Upper lobe of left lung (tissue), 6 donors: ENCODE results near the gene GAB2. TPM values are rescaled to one million over a fixed set of nuclear protein-coding genes. Genes with fewer than 3 reads are reported as not detected.

Experiments
- ATAC-seq, 2 donors: fragments of 200-7000 bp; cut with Tn5 transposase; one replicate each; pipeline ENCODE4 v1.9.1; 2022; ENCODE audit warnings: mild to moderate bottlenecking in 2 of 2, moderate library complexity in 2 of 2; ENCODE audit not compliant: low FRiP score in 2 of 2
- DNase-seq, 2 donors: peaks; one replicate each; pipeline ENCODE4 v3.0.0-alpha.2; 2019 to 2020
- H3K27ac ChIP-seq, 4 donors: fragments of 200-600 bp; sonication (generic); one replicate each; pipeline ENCODE4 v1.5.1; 2016 to 2019
- H3K27me3 ChIP-seq, 4 donors: fragments of 200-600 bp; sonication (generic); one replicate each; pipeline ENCODE4 v1.5.1; 2017 to 2019
- H3K36me3 ChIP-seq, 4 donors: fragments of 200-600 bp; sonication (generic); one replicate each; pipeline ENCODE4 v1.5.1; 2016 to 2019
- H3K4me1 ChIP-seq, 4 donors: fragments of 200-600 bp; sonication (generic); one replicate each; pipeline ENCODE4 v1.5.1; 2018 to 2019
- H3K4me3 ChIP-seq, 4 donors: fragments of 200-600 bp; sonication (generic); one replicate each; pipeline ENCODE4 v1.5.1; 2017 to 2019; ENCODE audit warnings: mild to moderate bottlenecking in 2 of 4, moderate library complexity in 1 of 4
- H3K9me3 ChIP-seq, 4 donors: fragments of 200-600 bp; sonication (generic); one replicate each; pipeline ENCODE4 v1.5.1; 2018 to 2019
- EP300 ChIP-seq, 4 donors: sonication (generic); formaldehyde crosslinking; IDR thresholded peaks; one replicate each; pipeline ENCODE4 v1.5.1; 2017; ENCODE audit warnings: antibody characterized with exemption in 4 of 4, control low read depth in 2 of 4
- POLR2A ChIP-seq, 4 donors: fragments of 450-650 bp; IDR thresholded peaks; one replicate each; pipeline ENCODE4 v1.5.1; 2016 to 2017; ENCODE audit warnings: antibody characterized with exemption in 4 of 4, mild to moderate bottlenecking in 2 of 4
- POLR2AphosphoS5 ChIP-seq, 2 donors: sonication (generic); formaldehyde crosslinking; IDR thresholded peaks; one replicate each; pipeline ENCODE4 v1.5.1; 2017; ENCODE audit warnings: antibody characterized with exemption in 2 of 2
- WGBS, 2 donors: methylation state at CpG; one replicate each; pipeline ENCODE4 v1.1.5; 2017 to 2018; 5-methylcytosine and 5-hydroxymethylcytosine counted together
- total RNA-seq, 6 donors: library from RNA; depleted of rRNA in 4 of 6; stranded (reverse); fragments of >200 nt in 4 of 6; gene quantifications; one replicate each; pipeline versions ENCODE4 v1.1.0 to v1.2.1, GENCODE V29; 2016 to 2021
- TF ChIP-seq, protein P1 (sequence below), 6 experiments: fragments of 450-650 bp in 4 of 6; fragments of 200-600 bp in 2 of 6; sonication (generic) in 2 of 6; IDR thresholded peaks; one replicate each; pipeline ENCODE4 v1.5.1; 2016 to 2019; ENCODE audit warnings: antibody characterized with exemption in 6 of 6
- donor health status: DM: no; HTN: no; CAD: no; lungs with moderate emphysema.
- donor health status: DM: no; HTN: yes; CAD: no; lungs with severe emphysema.

The GAB2 gene
- total RNA-seq, 6 donors from 2014 or later: 40.9 to 76.6 (median 50.4) TPM

DNA sequence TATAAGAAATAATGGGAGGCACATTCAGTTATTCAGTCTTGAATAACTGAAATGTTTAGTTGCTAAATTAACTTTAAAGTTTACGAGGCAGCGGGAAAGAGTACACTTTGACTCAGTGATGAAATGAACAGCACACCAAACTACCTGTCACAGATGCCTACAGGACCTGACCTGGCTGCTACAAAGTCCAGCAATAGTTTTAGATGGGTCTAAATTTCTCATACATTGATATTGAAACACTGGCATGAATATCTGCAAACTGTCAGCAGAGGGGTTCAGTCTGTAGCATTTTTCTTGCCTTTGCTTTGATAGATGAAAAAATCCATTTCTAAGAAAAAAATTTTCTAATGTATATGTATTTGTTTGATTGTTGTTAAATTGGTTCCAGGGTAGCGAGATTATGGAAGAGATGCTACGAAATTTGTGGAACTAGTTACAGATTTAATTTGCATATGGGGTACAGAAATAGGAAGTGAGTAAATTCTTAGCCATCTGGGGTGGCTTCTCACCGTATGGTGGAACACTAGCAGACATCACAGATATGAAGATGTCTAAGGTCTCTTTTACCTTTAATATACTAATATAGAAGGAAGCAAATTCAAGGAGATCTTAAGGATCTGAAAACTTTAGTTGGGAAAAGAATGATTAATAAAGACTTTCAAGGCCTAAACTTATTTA is 20.8 kb upstream of the GAB2 start:
- H3K27ac ChIP-seq: no peak overlapping the region
- H3K27me3 ChIP-seq: no peaks in the 10 kb centered on the region
- no peak overlapping the region for H3K4me3 ChIP-seq
- H3K9me3 ChIP-seq: no peaks in the 10 kb centered on the region
- 65 to 85% methylated on average over 4 to 5 of the region's 5 CpGs for WGBS, 2 donors
- no peaks in the 10 kb centered on the region for H3K4me1 ChIP-seq
- DNase-seq (no peak), ATAC-seq (no peak)
- H3K36me3 ChIP-seq: no peaks in the 10 kb centered on the region
- no peak for TF ChIP-seq POLR2A (IDR thresholded peaks at IDR 0.05)
- TF ChIP-seq POLR2AphosphoS5 (IDR thresholded peaks at IDR 0.05): no peak
- TF ChIP-seq, protein P1, sequence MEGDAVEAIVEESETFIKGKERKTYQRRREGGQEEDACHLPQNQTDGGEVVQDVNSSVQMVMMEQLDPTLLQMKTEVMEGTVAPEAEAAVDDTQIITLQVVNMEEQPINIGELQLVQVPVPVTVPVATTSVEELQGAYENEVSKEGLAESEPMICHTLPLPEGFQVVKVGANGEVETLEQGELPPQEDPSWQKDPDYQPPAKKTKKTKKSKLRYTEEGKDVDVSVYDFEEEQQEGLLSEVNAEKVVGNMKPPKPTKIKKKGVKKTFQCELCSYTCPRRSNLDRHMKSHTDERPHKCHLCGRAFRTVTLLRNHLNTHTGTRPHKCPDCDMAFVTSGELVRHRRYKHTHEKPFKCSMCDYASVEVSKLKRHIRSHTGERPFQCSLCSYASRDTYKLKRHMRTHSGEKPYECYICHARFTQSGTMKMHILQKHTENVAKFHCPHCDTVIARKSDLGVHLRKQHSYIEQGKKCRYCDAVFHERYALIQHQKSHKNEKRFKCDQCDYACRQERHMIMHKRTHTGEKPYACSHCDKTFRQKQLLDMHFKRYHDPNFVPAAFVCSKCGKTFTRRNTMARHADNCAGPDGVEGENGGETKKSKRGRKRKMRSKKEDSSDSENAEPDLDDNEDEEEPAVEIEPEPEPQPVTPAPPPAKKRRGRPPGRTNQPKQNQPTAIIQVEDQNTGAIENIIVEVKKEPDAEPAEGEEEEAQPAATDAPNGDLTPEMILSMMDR (IDR thresholded peaks at IDR 0.05): no peak
- TF ChIP-seq EP300 (IDR thresholded peaks at IDR 0.05): no peak

DNA sequence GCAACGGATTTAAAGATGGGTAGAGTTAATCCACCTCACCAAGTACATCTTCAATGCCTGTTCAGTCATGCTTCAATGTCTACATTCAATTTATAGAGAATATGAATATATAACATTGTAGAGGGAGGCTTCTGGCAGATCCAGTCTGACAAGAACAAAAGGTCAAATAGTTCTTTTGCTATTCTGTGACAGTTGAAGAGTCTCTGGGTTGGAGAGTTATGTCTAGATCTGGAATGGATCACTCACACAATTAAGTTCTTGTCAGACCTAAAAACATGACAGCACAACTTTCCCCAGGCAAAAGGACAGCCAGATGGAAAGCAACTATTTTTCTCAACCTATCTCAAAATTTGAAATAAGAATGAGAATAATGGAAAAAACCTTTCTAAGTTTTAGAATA is 15.3 kb upstream of the GAB2 start:
- no peak overlapping the region for H3K27ac ChIP-seq
- H3K4me1 ChIP-seq: no peaks in the 10 kb centered on the region
- ATAC-seq: no peak
- no peaks in the 10 kb centered on the region for H3K9me3 ChIP-seq
- DNase-seq: no peak
- no peak overlapping the region for H3K4me3 ChIP-seq
- no peak for TF ChIP-seq POLR2A (IDR thresholded peaks at IDR 0.05)
- TF ChIP-seq, protein P1 (IDR thresholded peaks at IDR 0.05): no peak
- TF ChIP-seq EP300 (IDR thresholded peaks at IDR 0.05): no peak
- TF ChIP-seq POLR2AphosphoS5 (IDR thresholded peaks at IDR 0.05): no peak
- WGBS, 2 donors: 84 to 88% methylated on average over 1 of the region's 1 CpG
- no peaks in the 10 kb centered on the region for H3K36me3 ChIP-seq
- H3K27me3 ChIP-seq: no peaks in the 10 kb centered on the region

DNA sequence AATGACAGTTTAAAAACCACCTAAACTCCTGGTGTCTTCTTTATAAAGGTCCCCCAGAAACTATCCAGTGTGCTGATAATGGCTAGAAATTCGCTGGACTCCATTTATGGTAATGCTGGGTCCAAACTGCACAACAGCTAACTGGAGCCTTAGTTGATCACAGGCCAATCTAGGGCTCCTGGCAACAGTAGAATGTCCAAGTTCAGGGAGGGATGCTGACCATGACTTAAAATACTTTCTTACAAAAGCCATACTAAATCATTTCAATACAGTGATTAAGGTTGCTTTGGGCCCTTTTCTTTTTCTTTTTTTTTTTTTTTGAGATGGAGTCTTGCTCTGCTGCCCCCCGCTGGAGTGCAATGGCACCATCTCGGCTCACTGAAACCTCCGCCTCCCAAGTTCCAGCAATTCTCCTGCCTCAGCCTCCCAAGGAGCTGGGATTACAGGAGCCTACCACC is 14.5 kb upstream of the GAB2 start:
- WGBS, 2 donors: 82 to 83% methylated on average over 4 of the region's 4 CpGs
- H3K36me3 ChIP-seq: no peaks in the 10 kb centered on the region
- ATAC-seq: peak in 1 of 2 donors; percentile 57

DNA sequence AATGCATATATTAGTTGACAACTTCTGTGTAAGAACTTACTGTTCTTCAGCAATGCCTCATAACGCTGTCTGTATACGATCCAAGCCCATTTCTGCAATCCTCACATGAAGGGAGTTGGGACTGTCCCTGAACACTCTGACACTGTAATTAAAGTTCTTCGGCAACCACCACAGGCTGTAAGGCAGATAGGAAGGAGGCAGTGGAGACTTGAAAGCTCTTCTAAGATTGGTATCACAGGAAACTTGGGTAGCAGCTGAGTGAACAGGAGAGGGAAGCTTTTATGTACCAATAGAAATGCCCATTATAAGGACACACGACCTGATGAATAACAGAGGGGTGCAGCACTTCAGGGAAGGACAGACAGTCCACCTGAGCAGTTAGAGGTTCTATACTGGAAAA is 12.0 kb upstream of the GAB2 start:
- DNase-seq (no peak), ATAC-seq (no peak)
- Histone ChIP-seq H3K36me3 (no peaks in the 10 kb centered on the region), H3K4me3 (no peak overlapping the region), H3K27ac (no peak overlapping the region), H3K4me1 (peaks cover 0 to 6% (median 0%) of the 10 kb centered on the region in 4 donors), H3K27me3 (no peaks in the 10 kb centered on the region), H3K9me3 (no peaks in the 10 kb centered on the region)
- WGBS, 2 donors: 60 to 61% methylated on average over 4 of the region's 4 CpGs
- TF ChIP-seq POLR2A (IDR thresholded peaks at IDR 0.05): no peak
- TF ChIP-seq, protein P1 (IDR thresholded peaks at IDR 0.05): no peak

More for the DNA sequence above, 14.5 kb upstream of the GAB2 start:
- no peaks in the 10 kb centered on the region for H3K27me3 ChIP-seq
- H3K4me1 ChIP-seq: no peaks in the 10 kb centered on the region
- TF ChIP-seq POLR2A (IDR thresholded peaks at IDR 0.05): no peak
- TF ChIP-seq, protein P1 (IDR thresholded peaks at IDR 0.05): peak in 4 of 6 experiments; percentile 7 to 37 (median 16)
- DNase-seq: no peak
- H3K27ac ChIP-seq: no peak overlapping the region
- H3K9me3 ChIP-seq: no peaks in the 10 kb centered on the region
- H3K4me3 ChIP-seq: no peak overlapping the region

DNA sequence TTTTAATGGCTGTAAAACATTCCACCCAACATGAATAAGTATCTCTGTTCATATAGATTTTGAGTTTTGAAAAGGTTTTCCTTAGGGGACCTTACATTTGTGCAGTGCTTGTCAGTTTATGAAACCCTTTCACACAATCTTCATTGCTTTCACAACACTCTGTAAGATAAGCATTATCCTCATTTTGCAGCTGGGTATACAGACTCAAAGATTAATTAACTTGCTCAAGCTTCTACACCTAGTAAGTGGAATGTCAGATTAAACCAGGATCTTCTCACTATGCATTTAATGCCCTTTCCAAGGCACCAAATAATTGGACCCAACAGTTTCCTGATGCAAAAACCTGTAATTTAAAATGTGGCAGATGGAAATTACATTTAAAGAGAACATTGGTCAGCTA is 11.6 kb upstream of the GAB2 start:
- no peak for ATAC-seq
- H3K27ac ChIP-seq: no peak overlapping the region
- TF ChIP-seq POLR2A (IDR thresholded peaks at IDR 0.05) (no peak), EP300 (IDR thresholded peaks at IDR 0.05) (no peak), POLR2AphosphoS5 (IDR thresholded peaks at IDR 0.05) (no peak)
- TF ChIP-seq, protein P1 (IDR thresholded peaks at IDR 0.05): no peak

More for the DNA sequence above, 11.6 kb upstream of the GAB2 start:
- H3K9me3 ChIP-seq: no peaks in the 10 kb centered on the region
- no peak overlapping the region for H3K4me3 ChIP-seq
- H3K4me1 ChIP-seq: peaks cover 0 to 6% (median 0%) of the 10 kb centered on the region in 4 donors
- no peak for DNase-seq
- H3K36me3 ChIP-seq: no peaks in the 10 kb centered on the region
- no peaks in the 10 kb centered on the region for H3K27me3 ChIP-seq
